Mucosa of descending colon (tissue), 3 donors: Measurements from ENCODE around the gene METTL16. TPM values are rescaled to one million over a fixed set of nuclear protein-coding genes. Genes with fewer than 3 reads are reported as not detected.

Experiments
- ATAC-seq: fragments of 200-7000 bp; cut with Tn5 transposase; one replicate; pipeline ENCODE4 v1.9.1; 2020; ENCODE audit warnings: mild to moderate bottlenecking, moderate library complexity
- DNase-seq, 3 donors: peaks; one replicate each; pipeline ENCODE4 v3.0.0-alpha.2; 2020
- H3K36me3 ChIP-seq: fragments of 200-600 bp; one replicate; pipeline ENCODE4 v1.8.0; 2021; ENCODE audit warnings: low read depth, mild to moderate bottlenecking
- H3K4me1 ChIP-seq: fragments of 200-600 bp; one replicate; pipeline ENCODE4 v1.8.0; 2021; ENCODE audit warnings: low read depth, mild to moderate bottlenecking
- H3K4me3 ChIP-seq: fragments of 200-600 bp; one replicate; pipeline ENCODE4 v1.8.0; 2021; ENCODE audit warnings: mild to moderate bottlenecking
- H3K9me3 ChIP-seq: fragments of 200-600 bp; one replicate; pipeline ENCODE4 v1.8.0; 2021; ENCODE audit warnings: mild to moderate bottlenecking
- intact Hi-C, 2 donors: fragments of 100-400 bp; cut with DNase I in 1 of 2; cut with micrococcal nuclease in 1 of 2; formaldehyde crosslinking; loops; one replicate each; pipeline versions ENCODE4 v1.11.0 to v1.11.1; 2022; cut with DNase I, micrococcal nuclease
- total RNA-seq, 3 donors: library from RNA; stranded (reverse); fragmentation: NEBNext Ultra II Directional in 2 of 3; extraction: Animal tissue kit (Norgen Biotek cat#: 25700) in 2 of 3; gene quantifications; one replicate each; pipeline versions ENCODE4 v1.2.1 to v1.2.4, GENCODE V29; 2021 to 2023
- TF ChIP-seq, protein P1 (sequence below): fragments of 200-600 bp; IDR thresholded peaks from one replicate; pipeline ENCODE4 v1.8.0; 2022; ENCODE audit warnings: antibody characterized with exemption, mild to moderate bottlenecking
- donor health status: DM: no; HTN: no; CAD: no; lungs with moderate emphysema.
- donor health status: DM: no; HTN: no; CAD: no.
- donor health status: DM: no; HTN: yes; CAD: no.

The METTL16 gene
- total RNA-seq, 3 donors from 2014 or later = 16.2 to 30.7 (median 19.9) TPM

DNA sequence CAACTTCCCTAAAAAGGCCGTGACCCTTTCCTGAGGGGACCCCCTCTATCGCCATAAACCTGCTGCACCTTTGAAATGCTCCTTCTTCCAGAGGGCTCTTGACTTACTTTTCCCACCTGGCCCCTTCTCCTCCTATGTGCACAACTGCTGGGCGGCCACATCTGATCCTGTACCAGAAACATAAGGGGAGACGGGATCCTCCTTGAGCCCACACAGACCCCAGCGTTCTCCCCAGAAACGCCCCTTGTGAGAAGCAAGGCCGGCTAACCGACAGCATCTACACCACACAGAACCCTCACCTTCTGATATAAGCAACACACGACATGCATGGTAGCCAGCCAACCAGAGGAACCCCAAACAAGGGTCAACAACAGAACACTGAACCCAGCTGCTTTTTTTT, 96.6 kb downstream of the METTL16 start:
- Histone ChIP-seq H3K36me3 (no peaks in the 10 kb centered on the region), H3K4me1 (peaks cover 4% of the 10 kb centered on the region), H3K4me3 (no peak overlapping the region), H3K9me3 (no peaks in the 10 kb centered on the region)
- ATAC-seq (no peak), DNase-seq (no peak)
- TF ChIP-seq, protein P1, sequence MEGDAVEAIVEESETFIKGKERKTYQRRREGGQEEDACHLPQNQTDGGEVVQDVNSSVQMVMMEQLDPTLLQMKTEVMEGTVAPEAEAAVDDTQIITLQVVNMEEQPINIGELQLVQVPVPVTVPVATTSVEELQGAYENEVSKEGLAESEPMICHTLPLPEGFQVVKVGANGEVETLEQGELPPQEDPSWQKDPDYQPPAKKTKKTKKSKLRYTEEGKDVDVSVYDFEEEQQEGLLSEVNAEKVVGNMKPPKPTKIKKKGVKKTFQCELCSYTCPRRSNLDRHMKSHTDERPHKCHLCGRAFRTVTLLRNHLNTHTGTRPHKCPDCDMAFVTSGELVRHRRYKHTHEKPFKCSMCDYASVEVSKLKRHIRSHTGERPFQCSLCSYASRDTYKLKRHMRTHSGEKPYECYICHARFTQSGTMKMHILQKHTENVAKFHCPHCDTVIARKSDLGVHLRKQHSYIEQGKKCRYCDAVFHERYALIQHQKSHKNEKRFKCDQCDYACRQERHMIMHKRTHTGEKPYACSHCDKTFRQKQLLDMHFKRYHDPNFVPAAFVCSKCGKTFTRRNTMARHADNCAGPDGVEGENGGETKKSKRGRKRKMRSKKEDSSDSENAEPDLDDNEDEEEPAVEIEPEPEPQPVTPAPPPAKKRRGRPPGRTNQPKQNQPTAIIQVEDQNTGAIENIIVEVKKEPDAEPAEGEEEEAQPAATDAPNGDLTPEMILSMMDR = no peak
- intact Hi-C loops = loop anchor here in 1 of 2 donors (5.0 kb wide), 1 partner anchor 33 kb away; no protein-coding TSS in a partner anchor

DNA sequence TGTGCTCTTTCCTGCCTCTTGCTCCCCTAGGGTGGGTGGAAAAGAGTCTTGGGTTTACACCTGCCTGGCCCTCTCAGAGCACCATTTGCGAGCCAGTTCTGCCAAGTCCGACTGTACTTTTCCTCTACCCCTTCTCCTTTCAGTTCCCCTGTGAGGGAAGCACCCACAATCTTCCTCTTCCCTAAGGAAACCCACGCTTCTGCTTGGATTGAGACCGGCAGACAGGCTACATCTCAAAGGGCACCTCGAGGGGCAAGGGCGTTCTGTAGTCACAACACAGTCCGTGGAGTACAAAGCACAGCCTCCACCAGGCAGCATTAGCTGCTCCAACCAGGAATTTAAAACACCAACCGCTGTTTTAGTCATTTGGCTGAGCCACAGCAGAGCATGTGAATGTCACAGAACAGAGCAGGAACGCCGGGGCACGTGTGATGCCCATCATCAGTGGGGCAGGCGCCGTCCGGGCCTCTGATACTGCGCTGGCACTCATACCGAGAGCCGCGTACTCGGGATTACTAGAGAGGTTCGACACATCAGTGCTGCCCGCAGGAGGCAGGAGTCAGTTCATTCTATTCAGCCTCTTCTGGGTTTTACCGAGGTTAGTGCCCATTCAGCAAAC, 97.1 kb downstream of the METTL16 start:
- no peak overlapping the region for H3K4me3 ChIP-seq
- DNase-seq (no peak), ATAC-seq (no peak)
- no peaks in the 10 kb centered on the region for H3K9me3 ChIP-seq
- H3K4me1 ChIP-seq = peaks cover 4% of the 10 kb centered on the region
- TF ChIP-seq, protein P1 = no peak
- no peaks in the 10 kb centered on the region for H3K36me3 ChIP-seq
- intact Hi-C loops = loop anchor here in 1 of 2 donors (5.0 kb wide), 1 partner anchor 32 kb away; no protein-coding TSS in a partner anchor

DNA sequence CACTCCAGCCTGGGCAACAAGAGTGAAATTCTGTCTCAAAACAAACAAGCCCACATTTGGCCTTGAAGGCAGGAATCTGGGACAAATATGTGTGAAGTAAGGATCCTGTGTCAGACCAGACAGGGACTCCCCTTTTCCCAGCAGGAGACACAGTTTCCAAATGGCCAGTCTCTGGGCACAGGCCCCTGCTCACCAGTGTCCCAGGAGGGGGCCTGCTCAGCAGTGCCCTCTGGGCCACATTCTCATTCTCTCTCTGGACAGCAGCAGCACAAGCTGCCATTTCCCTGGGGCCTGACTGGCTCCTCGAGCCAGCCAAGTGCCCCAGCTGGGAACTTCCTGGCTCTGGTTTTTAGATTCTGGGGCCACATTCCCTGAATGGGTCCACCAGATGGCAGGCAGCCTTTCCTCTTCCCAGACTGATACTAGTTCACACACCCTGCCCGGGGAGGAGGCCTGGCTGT, 99.1 kb downstream of the METTL16 start:
- Histone ChIP-seq H3K4me3 (no peak overlapping the region), H3K36me3 (no peaks in the 10 kb centered on the region), H3K9me3 (no peaks in the 10 kb centered on the region), H3K4me1 (peaks cover 8% of the 10 kb centered on the region)
- ATAC-seq = peak; percentile 52
- peak in 1 of 3 donors; percentile 37 for DNase-seq
- TF ChIP-seq, protein P1 = no peak
- intact Hi-C loops = no loop called here

GRCh38 chr17:2410951-2411350, 100.7 kb downstream of the METTL16 start:
- ATAC-seq (no peak), DNase-seq (peak in 1 of 3 donors; percentile 31)
- H3K4me1 ChIP-seq = peaks cover 23% of the 10 kb centered on the region
- H3K36me3 ChIP-seq = no peaks in the 10 kb centered on the region
- H3K9me3 ChIP-seq = no peaks in the 10 kb centered on the region
- no peak overlapping the region for H3K4me3 ChIP-seq
- TF ChIP-seq, protein P1 = no peak
- intact Hi-C loops = no loop called here

DNA sequence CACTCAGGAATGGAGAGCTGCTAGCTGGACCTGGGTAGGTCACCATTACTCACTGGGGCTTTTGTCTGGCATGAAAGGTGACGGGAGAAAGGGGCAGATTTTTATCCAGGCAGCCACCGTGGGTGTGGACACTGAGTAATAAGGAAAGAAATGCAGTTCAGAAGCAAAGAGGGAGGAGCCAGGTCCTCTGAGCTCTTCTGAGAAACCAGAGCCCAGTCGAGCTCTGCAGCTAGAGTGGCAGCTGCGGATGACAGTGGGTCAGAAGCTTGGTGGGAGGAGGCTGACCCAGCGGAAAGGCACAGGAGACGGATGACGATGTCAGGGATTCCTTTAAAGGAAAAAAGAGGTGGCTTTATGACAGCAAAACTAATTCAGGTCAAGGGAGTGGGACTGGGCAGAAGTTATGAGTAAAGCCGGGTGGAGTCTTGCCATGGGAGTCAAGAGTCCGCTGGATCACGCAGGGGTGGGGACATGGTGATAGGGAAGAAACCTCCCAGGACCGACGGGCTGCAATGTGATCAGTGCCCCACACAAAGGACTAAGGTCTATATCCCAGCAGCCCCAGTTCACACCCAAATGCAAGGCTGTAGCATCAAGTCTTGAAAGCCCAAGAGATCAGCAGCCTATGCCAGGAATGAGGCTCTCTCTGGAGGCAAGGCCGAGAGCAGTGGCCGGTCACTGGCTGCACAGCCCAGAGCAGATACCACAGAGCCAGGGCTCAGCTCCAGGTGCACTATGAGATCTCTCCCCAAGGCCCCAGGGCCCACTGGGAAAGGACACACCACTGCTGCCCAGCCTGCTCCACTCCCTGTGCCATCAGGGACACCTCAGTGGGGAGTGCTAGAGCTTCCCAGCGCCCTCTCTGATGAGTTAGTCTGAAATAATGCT, 104.5 kb downstream of the METTL16 start:
- intact Hi-C loops = no loop called here
- DNase-seq (peak; percentile 84 to 92 (median 89)), ATAC-seq (peak; percentile 82)
- H3K36me3 ChIP-seq = no peaks in the 10 kb centered on the region
- H3K9me3 ChIP-seq = no peaks in the 10 kb centered on the region
- no peak overlapping the region for H3K4me3 ChIP-seq
- peaks cover 57% of the 10 kb centered on the region for H3K4me1 ChIP-seq
- TF ChIP-seq, protein P1 = no peak
